GM23338 (cell line): ENCODE data around the gene ABCD1.

Experiments used
- CTCF ChIP-seq, 2 experiments: fragments of 200-600 bp in 1 of 2; sonication (generic) in 1 of 2; conservative IDR thresholded peaks; 2 replicates each; pipeline versions ENCODE4 v1.5.1 to v1.6.1; 2016 to 2017; ENCODE audit warnings: antibody characterized with exemption in 2 of 2, low read depth in 2 of 2, mild to moderate bottlenecking in 2 of 2, moderate library complexity in 1 of 2
- EZH2phosphoT487 ChIP-seq: fragments of 200-600 bp; sonication (generic); IDR thresholded peaks from one replicate; pipeline ENCODE4 v1.8.1; 2018; ENCODE audit warnings: antibody characterized with exemption; ENCODE audit not compliant: unreplicated experiment
- STAT1 ChIP-seq: IDR thresholded peaks from one replicate; pipeline ENCODE4 v1.6.1; 2016; ENCODE audit warnings: antibody characterized with exemption; ENCODE audit not compliant: unreplicated experiment
- ZNF114 ChIP-seq: fragments of 250-450 bp; sonication (Bioruptor Pico); IDR thresholded peaks from 2 replicates; pipeline ENCODE4 v1.5.0; 2020; ENCODE audit warnings: mild to moderate bottlenecking, moderate library complexity

GRCh38 chrX:153702336-153703035 is 22.2 kb upstream of the ABCD1 start:
- TF ChIP-seq CTCF (conservative IDR thresholded peaks at IDR 0.05; ENCODE audit: low read depth in 2 of 2) (no peak), ZNF114 (no peak), EZH2phosphoT487 (no peak), STAT1 (no peak)
